Measurements from ENCODE around the gene CHAF1B.

Gene CHAF1B

DNA sequence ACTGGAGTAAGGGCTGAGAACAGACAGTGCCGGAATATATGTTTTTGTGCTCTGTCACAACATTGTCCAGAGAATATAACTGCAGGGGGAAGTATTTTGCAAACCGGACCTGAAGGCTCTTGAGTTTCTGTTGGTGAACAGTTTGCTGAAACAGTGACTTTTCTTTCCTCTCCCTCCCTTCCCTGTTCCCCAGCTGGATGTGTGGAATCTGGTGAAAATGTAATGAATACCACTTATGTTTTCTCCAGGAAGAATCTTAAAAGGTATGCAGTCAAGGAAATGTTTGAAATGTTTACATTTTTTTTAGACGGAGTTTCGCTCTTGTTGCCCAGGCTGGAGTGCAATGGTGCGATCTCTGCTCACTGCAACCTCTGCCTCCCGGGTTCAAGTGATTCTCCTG, 23.4 kb downstream of the CHAF1B start:
- no peak overlapping the region for H3K4me3 ChIP-seq (ENCODE audit: low read depth, low read length, poor library complexity, severe bottlenecking)
- H3K9me2 ChIP-seq (ENCODE audit: low read depth, low read length) = no peaks in the 10 kb centered on the region
- no peaks in the 10 kb centered on the region for H4K20me1 ChIP-seq (ENCODE audit: insufficient read depth, low read length)
- H3K4me2 ChIP-seq (ENCODE audit: low read length) = no peak overlapping the region
- no peaks in the 10 kb centered on the region for H3K79me2 ChIP-seq (ENCODE audit: insufficient read depth, low read length)
- no peaks in the 10 kb centered on the region for H3F3A ChIP-seq (ENCODE audit: insufficient read depth, low read length)
- no peak for TF ChIP-seq EZH2 (IDR thresholded peaks at IDR 0.05; ENCODE audit: borderline replicate concordance, low read length)
- TF ChIP-seq, protein P1, sequence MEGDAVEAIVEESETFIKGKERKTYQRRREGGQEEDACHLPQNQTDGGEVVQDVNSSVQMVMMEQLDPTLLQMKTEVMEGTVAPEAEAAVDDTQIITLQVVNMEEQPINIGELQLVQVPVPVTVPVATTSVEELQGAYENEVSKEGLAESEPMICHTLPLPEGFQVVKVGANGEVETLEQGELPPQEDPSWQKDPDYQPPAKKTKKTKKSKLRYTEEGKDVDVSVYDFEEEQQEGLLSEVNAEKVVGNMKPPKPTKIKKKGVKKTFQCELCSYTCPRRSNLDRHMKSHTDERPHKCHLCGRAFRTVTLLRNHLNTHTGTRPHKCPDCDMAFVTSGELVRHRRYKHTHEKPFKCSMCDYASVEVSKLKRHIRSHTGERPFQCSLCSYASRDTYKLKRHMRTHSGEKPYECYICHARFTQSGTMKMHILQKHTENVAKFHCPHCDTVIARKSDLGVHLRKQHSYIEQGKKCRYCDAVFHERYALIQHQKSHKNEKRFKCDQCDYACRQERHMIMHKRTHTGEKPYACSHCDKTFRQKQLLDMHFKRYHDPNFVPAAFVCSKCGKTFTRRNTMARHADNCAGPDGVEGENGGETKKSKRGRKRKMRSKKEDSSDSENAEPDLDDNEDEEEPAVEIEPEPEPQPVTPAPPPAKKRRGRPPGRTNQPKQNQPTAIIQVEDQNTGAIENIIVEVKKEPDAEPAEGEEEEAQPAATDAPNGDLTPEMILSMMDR (IDR thresholded peaks at IDR 0.05; ENCODE audit: low read length) = no peak
- H2AFZ ChIP-seq (ENCODE audit: low read length) = no peak overlapping the region
- no peaks in the 10 kb centered on the region for H3K27me3 ChIP-seq (ENCODE audit: insufficient read depth, low read length)
- H3K9me3 ChIP-seq (ENCODE audit: low read length) = no peaks in the 10 kb centered on the region
- no peak overlapping the region for H3K27ac ChIP-seq (ENCODE audit: low read depth, low read length, poor library complexity, severe bottlenecking)
- H3K4me1 ChIP-seq (ENCODE audit: insufficient read depth, low read length, severe bottlenecking) = no peaks in the 10 kb centered on the region
- H3K9ac ChIP-seq (ENCODE audit: low read length) = no peak overlapping the region
- peaks cover 66% of the 10 kb centered on the region for H3K36me3 ChIP-seq (ENCODE audit: insufficient read depth, low read length)

DNA sequence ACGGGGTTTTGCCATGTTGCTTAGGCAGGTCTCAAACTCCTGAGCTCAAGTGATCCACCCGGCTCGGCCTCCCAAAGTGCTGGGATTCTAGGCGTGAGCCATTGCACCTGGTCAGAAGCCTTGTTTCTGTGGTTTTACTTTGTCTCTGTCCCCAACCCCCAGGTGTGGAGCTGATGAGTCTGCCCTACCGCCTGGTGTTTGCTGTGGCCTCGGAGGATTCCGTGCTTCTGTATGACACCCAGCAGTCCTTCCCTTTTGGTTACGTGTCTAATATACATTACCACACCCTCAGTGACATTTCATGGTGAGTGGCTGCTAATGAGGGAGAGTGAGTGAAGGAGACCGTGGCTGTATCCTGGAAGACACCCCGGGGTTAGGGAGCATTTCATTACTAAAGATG, 26.1 kb downstream of the CHAF1B start:
- no peaks in the 10 kb centered on the region for H4K20me1 ChIP-seq (ENCODE audit: insufficient read depth, low read length)
- peaks cover 79% of the 10 kb centered on the region for H3K36me3 ChIP-seq (ENCODE audit: insufficient read depth, low read length)
- TF ChIP-seq EZH2 (IDR thresholded peaks at IDR 0.05; ENCODE audit: borderline replicate concordance, low read length) = no peak
- TF ChIP-seq, protein P1 (IDR thresholded peaks at IDR 0.05; ENCODE audit: low read length) = no peak
- no peak overlapping the region for H3K27ac ChIP-seq (ENCODE audit: low read depth, low read length, poor library complexity, severe bottlenecking)
- no peak overlapping the region for H3K9ac ChIP-seq (ENCODE audit: low read length)
- no peak overlapping the region for H3K4me2 ChIP-seq (ENCODE audit: low read length)
- H3K79me2 ChIP-seq (ENCODE audit: insufficient read depth, low read length) = no peaks in the 10 kb centered on the region
- H3K4me1 ChIP-seq (ENCODE audit: insufficient read depth, low read length, severe bottlenecking) = no peaks in the 10 kb centered on the region
- no peak overlapping the region for H2AFZ ChIP-seq (ENCODE audit: low read length)
- H3K9me2 ChIP-seq (ENCODE audit: low read depth, low read length) = no peaks in the 10 kb centered on the region
- H3K27me3 ChIP-seq (ENCODE audit: insufficient read depth, low read length) = no peaks in the 10 kb centered on the region
- H3F3A ChIP-seq (ENCODE audit: insufficient read depth, low read length) = no peaks in the 10 kb centered on the region
- H3K4me3 ChIP-seq (ENCODE audit: low read depth, low read length, poor library complexity, severe bottlenecking) = no peak overlapping the region
- no peaks in the 10 kb centered on the region for H3K9me3 ChIP-seq (ENCODE audit: low read length)

DNA sequence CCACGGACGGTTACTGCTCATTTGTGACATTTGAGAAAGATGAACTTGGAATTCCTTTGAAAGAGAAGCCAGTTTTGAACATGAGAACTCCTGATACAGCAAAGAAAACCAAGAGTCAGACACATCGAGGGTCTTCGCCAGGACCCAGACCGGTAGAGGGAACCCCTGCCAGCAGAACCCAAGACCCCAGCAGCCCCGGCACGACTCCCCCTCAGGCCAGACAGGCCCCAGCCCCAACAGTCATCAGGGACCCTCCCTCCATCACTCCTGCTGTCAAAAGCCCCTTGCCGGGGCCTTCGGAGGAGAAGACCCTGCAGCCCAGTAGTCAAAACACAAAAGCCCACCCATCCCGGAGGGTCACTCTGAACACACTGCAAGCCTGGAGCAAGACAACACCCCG, 27.7 kb downstream of the CHAF1B start:
- TF ChIP-seq, protein P1 (IDR thresholded peaks at IDR 0.05; ENCODE audit: low read length) = no peak
- no peak for TF ChIP-seq EZH2 (IDR thresholded peaks at IDR 0.05; ENCODE audit: borderline replicate concordance, low read length)
- Histone ChIP-seq H3K79me2 (ENCODE audit: insufficient read depth, low read length) (no peaks in the 10 kb centered on the region), H3K9me3 (ENCODE audit: low read length) (no peaks in the 10 kb centered on the region), H3F3A (ENCODE audit: insufficient read depth, low read length) (no peaks in the 10 kb centered on the region), H3K4me3 (ENCODE audit: low read depth, low read length, poor library complexity, severe bottlenecking) (no peak overlapping the region), H3K4me2 (ENCODE audit: low read length) (no peak overlapping the region), H3K9me2 (ENCODE audit: low read depth, low read length) (no peaks in the 10 kb centered on the region), H3K9ac (ENCODE audit: low read length) (no peak overlapping the region), H3K27ac (ENCODE audit: low read depth, low read length, poor library complexity, severe bottlenecking) (no peak overlapping the region), H3K36me3 (ENCODE audit: insufficient read depth, low read length) (peaks cover 79% of the 10 kb centered on the region), H3K27me3 (ENCODE audit: insufficient read depth, low read length) (no peaks in the 10 kb centered on the region), H4K20me1 (ENCODE audit: insufficient read depth, low read length) (no peaks in the 10 kb centered on the region), H3K4me1 (ENCODE audit: insufficient read depth, low read length, severe bottlenecking) (no peaks in the 10 kb centered on the region), H2AFZ (ENCODE audit: low read length) (no peak overlapping the region)
